ENCODE measurements around the gene TPM2. TPM values are rescaled to one million over a fixed set of nuclear protein-coding genes. Genes with fewer than 3 reads are reported as not detected.

The TPM2 gene
- total and polyA plus RNA-seq, 2 donors (not counting 1 experiment from before 2014, with no cell fraction given): 2.4 to 6.3 TPM

DNA sequence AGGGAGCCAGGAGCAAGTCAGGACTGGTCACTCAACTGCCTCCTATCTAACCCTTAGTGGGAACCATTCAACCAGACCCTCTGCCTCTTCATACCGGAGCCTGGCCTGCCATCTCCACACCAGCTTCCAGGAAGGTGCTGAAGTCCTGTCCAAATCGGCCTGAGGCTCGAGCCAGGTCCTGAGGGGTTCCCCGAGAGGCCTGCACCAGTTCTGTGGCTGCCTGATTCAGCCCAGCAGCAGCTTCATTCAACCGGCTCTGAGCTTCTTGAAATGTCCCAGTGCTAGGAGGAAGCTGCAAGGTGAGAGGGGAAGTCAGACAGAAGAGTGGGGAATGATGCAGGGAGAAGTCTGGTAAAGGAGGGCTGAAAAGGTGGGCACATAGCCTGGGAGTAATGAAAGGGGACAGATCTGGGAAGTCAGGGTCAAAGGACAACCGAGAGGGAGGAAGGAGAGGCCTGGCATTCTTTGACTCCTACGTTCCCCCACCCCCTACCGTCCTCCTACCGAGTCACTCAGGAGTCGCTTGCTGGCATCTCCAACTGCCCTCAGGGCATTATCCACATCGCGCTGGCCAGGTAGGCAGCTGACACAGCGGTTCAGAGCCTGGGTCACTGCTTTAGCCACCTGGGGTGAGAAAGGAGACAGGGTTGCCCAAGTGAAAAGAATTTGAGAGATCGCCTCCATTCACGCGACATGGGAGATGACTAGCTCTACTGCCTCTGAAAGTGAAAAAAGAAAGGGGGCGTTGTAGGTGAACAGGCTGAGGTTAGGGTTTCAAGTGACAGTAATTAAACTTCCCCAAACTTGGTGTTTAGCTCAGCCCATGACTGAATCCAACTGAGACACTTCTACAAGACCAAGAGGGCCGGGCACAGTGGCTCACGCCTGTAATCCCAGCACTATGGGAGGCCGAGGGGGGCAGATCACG, 22.0 kb upstream of the TPM2 start:
- intact Hi-C loops (cut with micrococcal nuclease): no loop called here
- no peak overlapping the region for H3K27ac Mint-ChIP-seq
- Histone ChIP-seq H3K27ac (ENCODE audit: low read length in 2 of 2) (no peak overlapping the region), H2AFZ (ENCODE audit: insufficient read depth, low read depth, low read length, poor library complexity, severe bottlenecking) (no peak overlapping the region), H3K9me3 (ENCODE audit: control extremely low read depth in 1 of 3, control insufficient read depth in 2 of 3, insufficient read depth in 1 of 3, low read length in 2 of 3) (no peaks in the 10 kb centered on the region), H3K4me2 (replicated peaks; ENCODE audit: low read depth, low read length, poor library complexity, severe bottlenecking) (no peak overlapping the region), H3K9ac (ENCODE audit: low read length) (no peak overlapping the region), H3K4me3 (ENCODE audit: control extremely low read depth in 1 of 5, extremely low read depth in 1 of 5, insufficient read depth in 1 of 5, low read depth in 2 of 5, low read length in 4 of 5) (no peak overlapping the region), H3K36me3 (replicated peaks in 1 of 2; ENCODE audit: control extremely low read depth in 1 of 2, control insufficient read depth in 1 of 2, extremely low read depth in 1 of 2, insufficient read depth in 2 of 2, low read length in 1 of 2) (peaks cover 8 to 91% of the 10 kb centered on the region in 2 experiments), H3K79me2 (ENCODE audit: control insufficient read depth, insufficient read depth, low read length) (peaks cover 39% of the 10 kb centered on the region), H3K27me3 (replicated peaks in 1 of 4; ENCODE audit: control extremely low read depth in 1 of 4, control insufficient read depth in 3 of 4, insufficient read depth in 4 of 4, low read length in 3 of 4) (no peaks in the 10 kb centered on the region), H3K4me1 (ENCODE audit: control insufficient read depth in 2 of 2, insufficient read depth in 2 of 2, low read length in 2 of 2) (no peaks in the 10 kb centered on the region), H4K20me1 (ENCODE audit: control insufficient read depth, insufficient read depth, low read length, poor library complexity, severe bottlenecking) (peaks cover 17% of the 10 kb centered on the region)
- ChIA-PET CTCF (interaction anchor here (1.2 to 20.4 kb wide), 5 partner anchors 15 to 112 kb away, joined by 3 to 195 read pairs (median 3); partner anchors contain the start of genes TLN1 and TPM2), POLR2A (no interaction called here)
- WGBS (ENCODE audit: insufficient coverage): 97% methylated on average over 13 of the region's 21 CpGs
- ATAC-seq (ENCODE audit: low read depth) (no peak), DNase-seq (no peak)
- no peaks in the 10 kb centered on the region for H3K9me3 Mint-ChIP-seq (ENCODE audit: insufficient read depth)
- TF ChIP-seq, protein P1, sequence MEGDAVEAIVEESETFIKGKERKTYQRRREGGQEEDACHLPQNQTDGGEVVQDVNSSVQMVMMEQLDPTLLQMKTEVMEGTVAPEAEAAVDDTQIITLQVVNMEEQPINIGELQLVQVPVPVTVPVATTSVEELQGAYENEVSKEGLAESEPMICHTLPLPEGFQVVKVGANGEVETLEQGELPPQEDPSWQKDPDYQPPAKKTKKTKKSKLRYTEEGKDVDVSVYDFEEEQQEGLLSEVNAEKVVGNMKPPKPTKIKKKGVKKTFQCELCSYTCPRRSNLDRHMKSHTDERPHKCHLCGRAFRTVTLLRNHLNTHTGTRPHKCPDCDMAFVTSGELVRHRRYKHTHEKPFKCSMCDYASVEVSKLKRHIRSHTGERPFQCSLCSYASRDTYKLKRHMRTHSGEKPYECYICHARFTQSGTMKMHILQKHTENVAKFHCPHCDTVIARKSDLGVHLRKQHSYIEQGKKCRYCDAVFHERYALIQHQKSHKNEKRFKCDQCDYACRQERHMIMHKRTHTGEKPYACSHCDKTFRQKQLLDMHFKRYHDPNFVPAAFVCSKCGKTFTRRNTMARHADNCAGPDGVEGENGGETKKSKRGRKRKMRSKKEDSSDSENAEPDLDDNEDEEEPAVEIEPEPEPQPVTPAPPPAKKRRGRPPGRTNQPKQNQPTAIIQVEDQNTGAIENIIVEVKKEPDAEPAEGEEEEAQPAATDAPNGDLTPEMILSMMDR (IDR thresholded peaks at IDR 0.05): no peak
- no peak for TF ChIP-seq EZH2 (IDR thresholded peaks at IDR 0.05; ENCODE audit: borderline replicate concordance, insufficient read depth, low read depth, low read length, poor library complexity, severe bottlenecking)
- no peaks in the 10 kb centered on the region for H3K27me3 Mint-ChIP-seq
- H3K4me1 Mint-ChIP-seq: peaks cover 1% of the 10 kb centered on the region
- no peak overlapping the region for H3K4me3 Mint-ChIP-seq
